Dedifferentiated amniotic fluid mesenchymal stem cell (primary cell): ENCODE measurements around the gene SH2D3C.

Experiments
- DNase-seq: peaks from one replicate; pipeline ENCODE4 v3.0.0-alpha.2; 2016; ENCODE audit errors: extremely low spot score

SH2D3C gene

GRCh38 chr9:127697575-127697974 lies 80.9 kb downstream of the SH2D3C start:
- DNase-seq = no peak

- peak; percentile 52 for DNase-seq
Observed at GRCh38 chr9:127694890-127695720, 83.4 kb downstream of the SH2D3C start.

GRCh38 chr9:127693697-127694096 lies 84.8 kb downstream of the SH2D3C start:
- no peak for DNase-seq

- DNase-seq = no peak
Observed at GRCh38 chr9:127693143-127693542, 85.3 kb downstream of the SH2D3C start.

GRCh38 chr9:127692071-127692470 lies 86.4 kb downstream of the SH2D3C start:
- no peak for DNase-seq

GRCh38 chr9:127690735-127691134 lies 87.7 kb downstream of the SH2D3C start:
- no peak for DNase-seq

GRCh38 chr9:127689329-127690000 lies 89.0 kb downstream of the SH2D3C start:
- no peak for DNase-seq
